Stomach (tissue), 9 donors: Measurements from ENCODE around the gene ALG8. TPM values are rescaled to one million over a fixed set of nuclear protein-coding genes. Genes with fewer than 3 reads are reported as not detected.

Experiments used
- DNase-seq, 2 donors: peaks; one replicate each; pipeline versions ENCODE4 v3.0.0 to v3.0.0-alpha.2; 2013 to 2019
- H3K27ac ChIP-seq, 5 donors: fragments of 200-600 bp in 4 of 5; sonication (generic) in 4 of 5; one replicate each; pipeline ENCODE4 v1.5.1; 2013 to 2019; ENCODE audit warnings: mild to moderate bottlenecking in 1 of 5, moderate library complexity in 1 of 5
- H3K27me3 ChIP-seq, 3 donors: fragments of 200-600 bp; sonication (generic); one replicate each; pipeline ENCODE4 v1.5.1; 2017 to 2019; ENCODE audit warnings: mixed run types in 1 of 3
- H3K36me3 ChIP-seq, 4 donors: fragments of 200-600 bp; sonication (generic); 1 replicate in 3 of 4; 2 replicates in 1 of 4; pipeline ENCODE4 v1.5.1; 2016 to 2019
- H3K4me1 ChIP-seq, 4 donors: fragments of 200-600 bp; sonication (generic); one replicate each; pipeline ENCODE4 v1.5.1; 2016 to 2019
- H3K4me3 ChIP-seq, 4 donors: fragments of 200-600 bp; sonication (generic) in 3 of 4; one replicate each; pipeline ENCODE4 v1.5.1; 2016 to 2019; ENCODE audit warnings: mild to moderate bottlenecking in 1 of 4
- H3K9me3 ChIP-seq, 4 donors: fragments of 200-600 bp; sonication (generic); one replicate each; pipeline ENCODE4 v1.5.1; 2016 to 2019
- CTCF ChIP-seq, 7 experiments: fragments of 450-650 bp in 4 of 7; fragments of 200-600 bp in 3 of 7; sonication (generic) in 3 of 7; IDR thresholded peaks; one replicate each; pipeline ENCODE4 v1.5.1; 2016 to 2019; ENCODE audit warnings: antibody characterized with exemption in 7 of 7, control low read depth in 2 of 7, mild to moderate bottlenecking in 1 of 7
- EP300 ChIP-seq: sonication (generic); formaldehyde crosslinking; IDR thresholded peaks from one replicate; pipeline ENCODE4 v1.6.1; 2017; ENCODE audit warnings: antibody characterized with exemption
- POLR2A ChIP-seq, 4 donors: fragments of 450-650 bp; IDR thresholded peaks; one replicate each; pipeline ENCODE4 v1.6.1; 2016; ENCODE audit warnings: antibody characterized with exemption in 4 of 4, control low read depth in 2 of 4, mild to moderate bottlenecking in 1 of 4, moderate library complexity in 1 of 4
- POLR2AphosphoS5 ChIP-seq, 3 donors: sonication (generic); formaldehyde crosslinking; IDR thresholded peaks; one replicate each; pipeline ENCODE4 v1.6.1; 2016; ENCODE audit warnings: antibody characterized with exemption in 3 of 3
- WGBS, 5 donors: extraction: QIAGEN DNeasy Blood & Tissue Kit in 3 of 5; methylation state at CpG; one replicate each; pipeline versions ENCODE4 v1.1.5 to v1.1.7; 2013 to 2018; 5-methylcytosine and 5-hydroxymethylcytosine counted together
- intact Hi-C: fragments of 100-400 bp; cut with DNase I; formaldehyde crosslinking; loops from one replicate; pipeline ENCODE4 v1.15.1; 2023; ENCODE audit warnings: low total_unique reads
- polyA plus RNA-seq, 3 donors: library from polyadenylated mRNA; stranded (reverse); fragments of 200-250 nt; gene quantifications; one replicate each; pipeline ENCODE4 v1.2.3, GENCODE V29; 2013
- small RNA-seq, 4 donors: library from RNA; depleted of rRNA; stranded (forward); fragments of <200 nt; gene quantifications; one replicate each; pipeline ENCODE3, GENCODE V24; 2016
- total RNA-seq, 5 donors: library from RNA; depleted of rRNA; stranded (reverse); fragments of >200 nt; gene quantifications; one replicate each; pipeline versions ENCODE4 v1.1.0 to v1.2.3, GENCODE V29; 2014 to 2016
- donor health status: healthy with polysubstance abuse.
- donor health status: Bipolar disorder and iron deficiency.
- donor health status: healthy.

The ALG8 gene
- total and polyA plus RNA-seq, 8 donors = 3.8 to 58.2 (median 24.5) TPM

GRCh38 chr11:78057462-78058055, 81.9 kb downstream of the ALG8 start:
- 82 to 88% (median 83%) methylated on average over 10 of the region's 10 CpGs for WGBS, 5 donors
- intact Hi-C loops = no loop called here
- H3K9me3 ChIP-seq = no peaks in the 10 kb centered on the region
- TF ChIP-seq POLR2AphosphoS5 (IDR thresholded peaks at IDR 0.05) (no peak), CTCF (IDR thresholded peaks at IDR 0.05) (no peak), POLR2A (IDR thresholded peaks at IDR 0.05) (no peak)
- no peak overlapping the region for H3K27ac ChIP-seq
- H3K4me1 ChIP-seq = peaks cover 0 to 14% (median 7%) of the 10 kb centered on the region in 4 donors
- H3K36me3 ChIP-seq = no peaks in the 10 kb centered on the region
- H3K4me3 ChIP-seq = no peak overlapping the region
- no peak for DNase-seq
- H3K27me3 ChIP-seq = no peaks in the 10 kb centered on the region

- 64 to 76% (median 69%) methylated on average over 3 of the region's 3 CpGs for WGBS, 5 donors
- no peak overlapping the region for H3K27ac ChIP-seq
- H3K27me3 ChIP-seq = no peaks in the 10 kb centered on the region
- H3K4me3 ChIP-seq = no peak overlapping the region
- intact Hi-C loops = no loop called here
- no peaks in the 10 kb centered on the region for H3K36me3 ChIP-seq
- H3K9me3 ChIP-seq = no peaks in the 10 kb centered on the region
- no peak for DNase-seq
- no peak for TF ChIP-seq CTCF (IDR thresholded peaks at IDR 0.05)
- TF ChIP-seq POLR2AphosphoS5 (IDR thresholded peaks at IDR 0.05) = no peak
- TF ChIP-seq EP300 = no peak
- TF ChIP-seq POLR2A (IDR thresholded peaks at IDR 0.05) = no peak
- H3K4me1 ChIP-seq = peaks cover 0 to 4% (median 1%) of the 10 kb centered on the region in 4 donors
Observed at GRCh38 chr11:78056093-78056492, 83.3 kb downstream of the ALG8 start.

- intact Hi-C loops = no loop called here
- Histone ChIP-seq H3K27ac (no peak overlapping the region), H3K4me3 (no peak overlapping the region), H3K9me3 (no peaks in the 10 kb centered on the region), H3K27me3 (no peaks in the 10 kb centered on the region), H3K4me1 (no peaks in the 10 kb centered on the region), H3K36me3 (no peaks in the 10 kb centered on the region)
- TF ChIP-seq POLR2A (IDR thresholded peaks at IDR 0.05) (no peak), EP300 (no peak), CTCF (IDR thresholded peaks at IDR 0.05) (no peak), POLR2AphosphoS5 (IDR thresholded peaks at IDR 0.05) (no peak)
- no peak for DNase-seq
- 86 to 98% (median 88%) methylated on average over 4 of the region's 4 CpGs for WGBS, 5 donors
Observed at GRCh38 chr11:78054971-78055370, 84.5 kb downstream of the ALG8 start.

GRCh38 chr11:78050964-78051831, 88.2 kb downstream of the ALG8 start:
- no peaks in the 10 kb centered on the region for H3K36me3 ChIP-seq
- 77 to 87% (median 84%) methylated on average over 6 of the region's 6 CpGs for WGBS, 5 donors
- no peak for DNase-seq
- no peak overlapping the region for H3K27ac ChIP-seq
- H3K27me3 ChIP-seq = no peaks in the 10 kb centered on the region
- TF ChIP-seq CTCF (IDR thresholded peaks at IDR 0.05) (no peak), EP300 (no peak), POLR2AphosphoS5 (IDR thresholded peaks at IDR 0.05) (no peak), POLR2A (IDR thresholded peaks at IDR 0.05) (no peak)
- no peak overlapping the region for H3K4me3 ChIP-seq
- no peaks in the 10 kb centered on the region for H3K9me3 ChIP-seq
- intact Hi-C loops = no loop called here
- peaks cover 0 to 5% (median 2%) of the 10 kb centered on the region in 4 donors for H3K4me1 ChIP-seq

Small RNA genes within 50 kb of the gene (small RNA-seq; reads per million reads assigned to genes)
- gene RNU6-126P = 0 reads per million in 4 donors

Other genes starting within 250 kb of the ALG8 start
- 10 to 100 TPM; 10.7 to 92.8 (median 30.0) TPM for gene INTS4, start 145.0 kb downstream of the ALG8 start, total RNA-seq
- gene INTS4, start 145.0 kb downstream of the ALG8 start, polyA plus RNA-seq = 10 to 100 TPM; 12.4 to 16.9 (median 13.3) TPM
- gene KCTD14, start 116.3 kb downstream of the ALG8 start, total RNA-seq = 10 to 100 TPM in 4 of 5 donors, 1 to 10 TPM in 1; 2.3 to 62.0 (median 14.7) TPM
- 10 to 100 TPM in 2 of 3 donors, 1 to 10 TPM in 1; 8.9 to 27.2 (median 13.3) TPM for gene KCTD14, start 116.3 kb downstream of the ALG8 start, polyA plus RNA-seq
- gene THRSP, start 75.8 kb downstream of the ALG8 start, total RNA-seq = under 1 TPM in 1 of 5 donors, not detected in 4; 0.55 TPM
- gene THRSP, start 75.8 kb downstream of the ALG8 start, polyA plus RNA-seq = 1 to 10 TPM in 1 of 3 donors, under 1 TPM in 1, not detected in 1; 0.33 to 1.4 TPM
- gene NDUFC2, start 59.8 kb downstream of the ALG8 start, total RNA-seq = 100 to 1,000 TPM in 2 of 5 donors, 10 to 100 TPM in 2, not detected in 1; 53.6 to 336 (median 92.4) TPM
- gene NDUFC2, start 59.8 kb downstream of the ALG8 start, polyA plus RNA-seq = 100 to 1,000 TPM; 110 to 121 (median 119) TPM
- 10 to 100 TPM in 1 of 5 donors, 1 to 10 TPM in 3, not detected in 1; 2.9 to 62.4 (median 4.3) TPM for gene KCTD21, start 49.0 kb upstream of the ALG8 start, total RNA-seq
- gene KCTD21, start 49.0 kb upstream of the ALG8 start, polyA plus RNA-seq = 1 to 10 TPM; 2.9 to 4.7 (median 3.7) TPM
- gene USP35, start 49.3 kb upstream of the ALG8 start, total RNA-seq = 10 to 100 TPM in 3 of 5 donors, 1 to 10 TPM in 2; 3.3 to 68.4 (median 10.7) TPM
- 1 to 10 TPM in 2 of 3 donors, under 1 TPM in 1; 0.61 to 3.4 (median 2.8) TPM for gene USP35, start 49.3 kb upstream of the ALG8 start, polyA plus RNA-seq